Stimulated activated CD8-positive, alpha-beta memory T cell treated with anti-CD3 and anti-CD28 coated beads, Interleukin-12 subunit alpha, Interleukin-12 subunit beta, amount 100 ng/mL, for 24 hours (primary cell): Measurements from ENCODE around the gene CAMTA2.
A peak's percentile ranks its signal among the peaks of the same experiment; 100 is the strongest.

Source experiments
- DNase-seq: peaks from one replicate; pipeline ENCODE4 v3.0.0-alpha.2; 2020; ENCODE audit errors: extremely low read depth

CAMTA2 gene

GRCh38 chr17:4947010-4947410 lies 40.5 kb downstream of the CAMTA2 start:
- DNase-seq = no peak

DNA sequence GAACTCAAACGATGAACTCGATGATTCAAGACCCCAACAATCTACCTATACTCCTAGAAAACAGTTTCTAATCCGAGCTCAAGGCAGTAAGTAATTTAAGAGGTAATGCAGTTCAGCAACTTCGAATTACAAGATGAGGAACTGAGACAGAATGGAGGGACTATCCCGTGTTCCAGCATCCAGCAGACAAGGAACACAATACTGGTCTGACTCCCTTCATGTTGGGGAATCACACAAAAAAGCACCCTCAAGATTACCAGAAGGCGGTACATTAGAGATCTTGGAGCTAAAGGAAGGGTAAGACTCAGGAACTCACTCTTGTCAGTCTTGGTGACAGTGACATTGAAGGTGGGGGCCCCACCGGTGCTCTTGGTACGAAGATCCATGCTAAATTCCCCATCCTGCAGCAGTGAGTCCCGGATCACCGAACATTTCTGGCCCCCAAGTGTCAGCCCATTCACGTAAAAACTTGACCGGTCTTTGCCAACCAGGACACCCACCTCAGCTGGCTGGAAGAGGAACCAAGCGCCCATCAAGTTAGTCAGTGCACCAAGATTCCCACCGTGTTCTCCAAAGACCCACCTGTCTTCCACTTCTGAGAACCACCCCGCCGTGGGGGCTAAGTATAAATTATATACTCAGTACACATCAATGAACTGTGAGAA lies 41.0 kb downstream of the CAMTA2 start:
- DNase-seq = no peak

GRCh38 chr17:4945944-4946280 lies 41.6 kb downstream of the CAMTA2 start:
- DNase-seq = no peak

DNA sequence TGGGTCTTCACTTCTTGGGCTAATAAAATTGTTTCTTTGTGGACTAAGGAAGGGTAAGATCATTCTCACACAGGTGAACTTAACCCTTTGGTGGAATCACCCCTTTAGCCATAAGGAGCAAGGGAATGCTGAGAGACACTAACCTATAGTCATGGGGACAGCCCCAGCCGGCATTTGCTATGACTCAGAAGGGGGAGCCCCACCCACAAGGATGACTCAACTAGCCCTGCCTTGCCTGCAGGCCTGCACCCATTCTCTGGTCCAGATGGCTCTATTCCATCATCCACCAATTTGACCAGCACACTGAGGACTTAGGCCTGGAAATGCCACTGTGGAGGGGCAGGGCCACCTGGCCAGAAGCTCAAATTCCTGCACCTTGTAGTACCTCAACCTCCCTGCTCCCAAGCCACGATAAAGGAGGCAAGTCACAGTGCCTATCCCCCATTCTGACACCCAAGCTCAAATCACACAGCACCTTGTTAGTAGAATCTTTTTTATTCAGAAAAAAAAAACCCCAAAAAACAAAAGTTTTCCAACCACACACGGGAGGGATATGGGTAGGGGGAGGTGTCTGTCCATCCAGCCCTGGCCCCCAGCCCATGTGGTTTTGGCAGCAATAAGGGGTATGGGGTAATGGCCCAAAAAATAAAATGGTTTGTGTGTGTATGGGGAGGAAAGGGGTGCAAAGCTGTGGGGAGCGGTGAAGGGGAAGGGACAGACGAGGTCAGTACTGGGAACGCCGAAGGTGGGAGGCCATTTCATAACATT lies 42.1 kb downstream of the CAMTA2 start:
- DNase-seq = peak; percentile 70

DNA sequence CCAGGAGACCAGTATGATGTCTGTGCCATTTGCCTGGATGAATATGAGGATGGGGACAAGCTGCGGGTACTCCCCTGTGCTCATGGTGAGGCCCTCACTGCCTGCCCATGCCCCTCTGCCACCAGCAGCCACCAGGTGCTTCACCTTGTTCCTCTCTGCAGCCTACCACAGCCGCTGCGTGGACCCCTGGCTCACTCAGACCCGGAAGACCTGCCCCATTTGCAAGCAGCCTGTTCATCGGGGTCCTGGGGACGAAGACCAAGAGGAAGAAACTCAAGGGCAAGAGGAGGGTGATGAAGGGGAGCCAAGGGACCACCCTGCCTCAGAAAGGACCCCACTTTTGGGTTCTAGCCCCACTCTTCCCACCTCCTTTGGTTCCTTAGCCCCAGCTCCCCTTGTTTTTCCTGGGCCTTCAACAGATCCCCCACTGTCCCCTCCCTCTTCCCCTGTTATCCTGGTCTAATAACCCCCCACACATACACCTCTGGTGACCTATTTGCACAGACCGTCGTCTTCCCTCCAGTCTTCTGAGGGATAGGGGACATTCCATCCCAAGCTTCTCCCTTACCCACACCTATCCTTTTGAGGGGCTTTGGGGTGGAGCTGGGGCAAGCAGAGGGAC lies 42.8 kb downstream of the CAMTA2 start:
- DNase-seq = no peak

- no peak for DNase-seq
Observed at GRCh38 chr17:4944163-4944553, 43.3 kb downstream of the CAMTA2 start.

DNA sequence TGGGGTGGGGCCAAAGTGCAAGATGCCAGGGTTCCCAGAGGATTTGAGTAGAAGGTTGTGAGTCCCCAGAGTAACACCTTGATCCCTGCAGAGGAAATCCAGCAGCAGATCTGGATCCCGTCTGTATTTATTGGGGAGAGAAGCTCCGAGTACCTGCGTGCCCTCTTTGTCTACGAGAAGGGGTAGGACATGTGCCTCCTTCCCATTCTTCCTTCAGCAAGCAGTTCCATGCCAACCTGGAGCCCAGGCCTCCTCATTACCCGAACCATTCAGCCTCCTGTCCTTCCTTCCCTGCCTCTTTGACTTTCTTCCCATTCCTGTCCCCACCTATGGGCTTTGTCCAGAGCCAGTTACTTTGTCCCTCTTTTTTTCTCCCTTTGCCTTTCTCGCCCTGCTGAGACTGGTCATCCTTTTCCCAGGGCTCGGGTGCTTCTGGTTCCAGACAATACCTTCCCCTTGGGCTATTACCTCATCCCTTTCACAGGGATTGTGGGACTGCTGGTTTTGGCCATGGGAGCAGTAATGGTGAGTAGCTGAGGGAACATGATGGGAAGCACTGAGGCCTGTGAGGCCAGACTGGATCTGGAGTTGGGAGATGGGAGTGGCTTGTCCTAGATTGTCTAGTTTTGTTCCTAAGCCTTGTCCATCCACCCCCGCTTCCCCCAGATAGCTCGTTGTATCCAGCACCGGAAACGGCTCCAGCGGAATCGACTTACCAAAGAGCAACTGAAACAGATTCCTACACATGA lies 44.5 kb downstream of the CAMTA2 start:
- DNase-seq = no peak

- no peak for DNase-seq
Observed at GRCh38 chr17:4941319-4941610, 46.2 kb downstream of the CAMTA2 start.

GRCh38 chr17:4940555-4941318 lies 46.7 kb downstream of the CAMTA2 start:
- DNase-seq = no peak

DNA sequence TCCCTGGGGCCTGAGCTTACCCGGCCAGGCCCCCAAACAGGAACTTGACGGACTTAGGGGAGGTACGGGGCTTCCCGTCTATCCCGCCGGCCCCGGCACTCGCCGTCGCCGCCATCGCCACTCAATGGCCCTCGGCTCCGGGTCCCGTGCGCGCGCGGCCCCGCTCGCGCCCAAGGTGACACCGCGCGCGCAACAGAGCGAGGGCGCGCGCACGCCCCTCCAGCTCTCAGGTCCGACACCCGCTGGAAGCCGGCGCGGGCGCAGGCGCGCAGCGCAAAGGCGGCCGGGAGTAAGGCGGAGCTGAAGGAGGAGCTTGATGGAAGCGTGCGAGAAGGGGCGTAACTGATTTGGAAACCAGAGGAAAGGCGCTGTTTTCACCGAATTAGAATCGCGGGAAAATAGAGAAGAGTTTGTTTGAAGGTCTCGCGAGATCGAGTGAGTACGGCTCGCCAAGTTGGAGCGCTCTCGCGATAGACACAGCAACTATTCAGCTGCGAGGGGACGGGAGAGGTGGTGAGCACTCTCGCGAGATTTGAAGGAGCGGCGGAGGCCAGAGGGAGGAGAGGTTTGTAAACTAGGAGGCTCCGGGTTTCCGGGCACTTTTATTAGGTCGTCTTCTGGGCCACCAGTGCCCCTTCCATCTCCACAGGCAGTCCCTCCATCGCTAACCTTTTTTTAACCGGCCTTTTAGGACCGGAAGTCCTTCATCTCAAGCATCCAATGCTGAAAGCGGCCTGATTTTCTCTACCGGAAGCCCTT lies 47.5 kb downstream of the CAMTA2 start, which contains the start of the genes RNF167 and SLC25A11:
RNF167 (plus strand) TSS at position 473 of the 759 bp plus-strand sequence. CDS start 642 bp downstream, outside the sequence.
SLC25A11 (minus strand) TSS at position 251 of the 759 bp plus-strand sequence; CDS start at position 115, 136 bp downstream.
- DNase-seq = peak; percentile 84

DNA sequence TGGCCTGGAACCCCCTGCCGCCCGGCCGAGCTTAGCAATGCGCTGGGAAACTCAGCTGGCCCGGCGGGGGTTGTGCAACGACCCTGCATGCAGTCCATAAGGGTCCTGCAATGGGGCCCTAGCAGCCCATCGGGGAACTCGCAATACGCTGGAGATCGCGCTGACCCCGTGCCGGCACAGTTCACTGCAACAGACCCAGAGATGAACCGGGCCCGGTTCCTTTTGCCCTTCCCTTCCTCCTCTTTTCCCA lies 48.0 kb downstream of the CAMTA2 start:
- no peak for DNase-seq

DNA sequence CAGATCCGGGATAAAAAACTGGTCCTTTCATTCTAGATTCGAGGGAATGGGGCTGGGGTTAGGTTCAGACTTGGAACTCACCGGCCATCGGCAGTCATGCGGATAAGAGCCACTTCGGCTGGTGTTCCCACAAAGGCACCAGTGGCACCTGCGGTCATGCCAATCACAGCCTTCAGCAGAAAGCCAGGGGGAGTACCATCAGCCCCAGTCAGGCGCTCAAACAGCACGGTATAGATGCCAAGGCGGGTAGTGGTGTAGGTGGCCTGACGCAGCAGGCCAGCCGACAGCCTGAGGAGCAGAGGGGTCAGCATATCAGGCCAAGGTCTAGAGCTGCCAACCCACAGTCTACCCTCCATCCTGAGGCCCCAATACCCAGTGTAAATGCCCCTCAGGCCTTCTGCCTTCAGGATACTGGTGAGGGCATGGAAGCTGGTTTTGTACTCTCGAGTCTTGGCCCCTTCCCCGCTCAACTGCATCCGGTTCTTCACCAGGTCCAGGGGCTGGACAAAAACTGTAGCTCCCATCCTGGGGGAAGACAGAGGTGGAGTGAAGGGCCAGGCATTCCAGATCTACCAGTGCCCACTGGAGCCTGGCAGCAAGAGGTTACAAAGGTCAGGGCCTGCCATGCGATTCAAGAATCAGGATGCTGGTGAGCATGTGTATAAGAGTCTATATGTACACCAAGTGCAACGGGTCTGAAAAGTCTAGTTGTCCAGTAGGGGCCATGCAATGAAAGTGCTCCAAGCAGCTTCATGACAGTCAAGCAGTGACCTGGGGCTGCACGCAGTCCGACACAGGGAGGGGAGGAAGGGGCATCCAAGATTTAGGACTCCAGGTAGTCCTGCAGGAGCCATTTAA lies 48.6 kb downstream of the CAMTA2 start:
- no peak for DNase-seq

GRCh38 chr17:4938069-4938491 lies 49.4 kb downstream of the CAMTA2 start:
- DNase-seq = no peak

- no peak for DNase-seq
Observed at GRCh38 chr17:4937553-4937952, 49.9 kb downstream of the CAMTA2 start.

DNA sequence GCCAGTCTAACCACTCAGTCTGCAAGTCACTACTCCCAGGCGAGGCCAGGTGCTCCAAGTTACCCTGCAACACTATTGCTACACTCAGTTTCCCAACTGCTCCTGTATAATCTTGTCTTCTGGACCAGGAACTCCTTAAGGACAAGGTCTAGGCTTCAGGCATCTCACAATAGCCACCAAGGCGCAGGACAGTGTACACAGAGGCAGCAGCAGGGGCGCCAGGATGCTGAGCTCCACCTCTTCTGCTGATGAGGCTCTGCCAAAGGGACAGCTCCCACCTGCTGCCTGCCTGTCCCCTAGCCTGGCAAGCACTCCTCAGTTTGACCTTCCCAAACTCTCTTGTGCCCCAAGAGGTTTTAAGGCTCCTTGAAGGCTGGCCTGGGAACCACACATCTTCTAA lies 51.0 kb downstream of the CAMTA2 start:
- no peak for DNase-seq

GRCh38 chr17:4935650-4936049 lies 51.8 kb downstream of the CAMTA2 start:
- DNase-seq = no peak

GRCh38 chr17:4934173-4934979 lies 53.1 kb downstream of the CAMTA2 start:
- DNase-seq = no peak

DNA sequence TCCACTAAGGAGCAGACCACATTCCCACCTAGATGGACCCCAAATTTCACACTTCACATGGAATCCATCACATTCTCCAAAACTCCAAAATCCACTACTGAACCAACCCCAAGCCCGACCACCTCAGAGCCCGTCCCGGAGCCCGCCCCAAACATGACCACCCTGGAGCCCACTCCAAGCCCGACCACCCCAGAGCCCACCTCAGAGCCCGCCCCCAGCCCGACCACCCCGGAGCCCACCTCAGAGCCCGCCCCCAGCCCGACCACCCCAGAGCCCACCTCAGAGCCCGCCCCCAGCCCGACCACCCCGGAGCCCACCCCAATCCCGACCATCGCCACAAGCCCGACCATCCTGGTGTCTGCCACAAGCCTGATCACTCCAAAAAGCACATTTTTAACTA lies 53.8 kb downstream of the CAMTA2 start:
- no peak for DNase-seq

GRCh38 chr17:4932756-4933155 lies 54.7 kb downstream of the CAMTA2 start:
- DNase-seq = no peak
